Endothelial cell (in vitro differentiated cells): ENCODE measurements around the gene KDSR. TPM values are rescaled to one million over a fixed set of nuclear protein-coding genes. Genes with fewer than 3 reads are reported as not detected.

Experiments
- DNase-seq: peaks from one replicate; pipeline ENCODE4 v3.0.0; 2021; ENCODE audit warnings: low spot score
- H3K27ac Mint-ChIP-seq: one replicate; pipeline ENCODE4 v1.8.0; 2021; ENCODE audit warnings: mixed read lengths, inconsistent platforms; ENCODE audit not compliant: unreplicated experiment
- H3K27me3 Mint-ChIP-seq: one replicate; pipeline ENCODE4 v1.8.0; 2021; ENCODE audit warnings: mild to moderate bottlenecking, moderate library complexity, mixed read lengths, inconsistent platforms; ENCODE audit not compliant: unreplicated experiment
- H3K36me3 Mint-ChIP-seq: one replicate; pipeline ENCODE4 v1.8.0; 2021; ENCODE audit warnings: mild to moderate bottlenecking, low read depth, mixed read lengths, inconsistent platforms; ENCODE audit not compliant: unreplicated experiment
- H3K4me1 Mint-ChIP-seq: one replicate; pipeline ENCODE4 v1.8.0; 2021; ENCODE audit warnings: mild to moderate bottlenecking, mixed read lengths, inconsistent platforms; ENCODE audit not compliant: unreplicated experiment
- H3K4me3 Mint-ChIP-seq: one replicate; pipeline ENCODE4 v1.8.0; 2021; ENCODE audit warnings: mild to moderate bottlenecking, mixed read lengths, inconsistent platforms; ENCODE audit not compliant: unreplicated experiment
- H3K9me3 Mint-ChIP-seq: one replicate; pipeline ENCODE4 v1.8.0; 2021; ENCODE audit warnings: mixed read lengths, inconsistent platforms; ENCODE audit not compliant: unreplicated experiment
- total RNA-seq: library from RNA; stranded (reverse); fragmentation: NEBNext Ultra II Directional; extraction: Animal tissue kit (Norgen Biotek cat#: 25700); gene quantifications from one replicate; pipeline ENCODE4 v1.2.1, GENCODE V29; 2021; ENCODE audit not compliant: unreplicated experiment
- TF ChIP-seq, protein P1 (sequence below): fragments of 200-600 bp; sonication (generic); IDR thresholded peaks from one replicate; pipeline ENCODE4 v1.5.0; 2021; ENCODE audit warnings: antibody characterized with exemption; ENCODE audit not compliant: unreplicated experiment

Gene KDSR
- total RNA-seq, 1 donor from 2014 or later = 23.9 TPM

GRCh38 chr18:63344263-63344662 lies 22.7 kb downstream of the KDSR start:
- H3K27ac Mint-ChIP-seq = no peak overlapping the region
- peaks cover 20% of the 10 kb centered on the region for H3K36me3 Mint-ChIP-seq
- H3K27me3 Mint-ChIP-seq = no peaks in the 10 kb centered on the region
- peaks cover 5% of the 10 kb centered on the region for H3K4me1 Mint-ChIP-seq
- no peak for DNase-seq
- no peaks in the 10 kb centered on the region for H3K9me3 Mint-ChIP-seq
- TF ChIP-seq, protein P1, sequence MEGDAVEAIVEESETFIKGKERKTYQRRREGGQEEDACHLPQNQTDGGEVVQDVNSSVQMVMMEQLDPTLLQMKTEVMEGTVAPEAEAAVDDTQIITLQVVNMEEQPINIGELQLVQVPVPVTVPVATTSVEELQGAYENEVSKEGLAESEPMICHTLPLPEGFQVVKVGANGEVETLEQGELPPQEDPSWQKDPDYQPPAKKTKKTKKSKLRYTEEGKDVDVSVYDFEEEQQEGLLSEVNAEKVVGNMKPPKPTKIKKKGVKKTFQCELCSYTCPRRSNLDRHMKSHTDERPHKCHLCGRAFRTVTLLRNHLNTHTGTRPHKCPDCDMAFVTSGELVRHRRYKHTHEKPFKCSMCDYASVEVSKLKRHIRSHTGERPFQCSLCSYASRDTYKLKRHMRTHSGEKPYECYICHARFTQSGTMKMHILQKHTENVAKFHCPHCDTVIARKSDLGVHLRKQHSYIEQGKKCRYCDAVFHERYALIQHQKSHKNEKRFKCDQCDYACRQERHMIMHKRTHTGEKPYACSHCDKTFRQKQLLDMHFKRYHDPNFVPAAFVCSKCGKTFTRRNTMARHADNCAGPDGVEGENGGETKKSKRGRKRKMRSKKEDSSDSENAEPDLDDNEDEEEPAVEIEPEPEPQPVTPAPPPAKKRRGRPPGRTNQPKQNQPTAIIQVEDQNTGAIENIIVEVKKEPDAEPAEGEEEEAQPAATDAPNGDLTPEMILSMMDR = no peak
- H3K4me3 Mint-ChIP-seq = no peak overlapping the region

DNA sequence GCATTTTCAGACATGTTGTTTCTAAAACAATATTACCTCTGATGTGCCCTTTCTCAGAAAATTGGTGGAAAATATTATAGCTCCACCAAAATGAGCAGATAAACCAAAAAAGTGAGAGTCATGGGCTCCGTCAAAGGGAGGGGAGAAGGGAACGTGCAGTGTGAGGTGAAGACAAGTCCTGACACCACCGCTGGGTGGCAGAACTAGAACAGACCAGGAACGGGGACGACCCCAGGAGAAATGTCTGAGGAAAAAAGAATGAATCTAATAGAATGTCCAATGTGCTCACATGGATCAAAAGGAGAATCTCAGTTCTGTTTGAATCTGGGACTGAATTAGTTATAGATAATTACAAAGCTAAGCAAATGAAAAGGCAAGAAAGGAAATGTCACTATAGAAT lies 24.8 kb downstream of the KDSR start:
- no peaks in the 10 kb centered on the region for H3K27me3 Mint-ChIP-seq
- no peak overlapping the region for H3K4me3 Mint-ChIP-seq
- DNase-seq = peak; percentile 53
- no peaks in the 10 kb centered on the region for H3K9me3 Mint-ChIP-seq
- peak overlapping the region; percentile 67 for H3K27ac Mint-ChIP-seq
- TF ChIP-seq, protein P1 = peak; percentile 41
- H3K4me1 Mint-ChIP-seq = peaks cover 5% of the 10 kb centered on the region
- peaks cover 20% of the 10 kb centered on the region for H3K36me3 Mint-ChIP-seq

DNA sequence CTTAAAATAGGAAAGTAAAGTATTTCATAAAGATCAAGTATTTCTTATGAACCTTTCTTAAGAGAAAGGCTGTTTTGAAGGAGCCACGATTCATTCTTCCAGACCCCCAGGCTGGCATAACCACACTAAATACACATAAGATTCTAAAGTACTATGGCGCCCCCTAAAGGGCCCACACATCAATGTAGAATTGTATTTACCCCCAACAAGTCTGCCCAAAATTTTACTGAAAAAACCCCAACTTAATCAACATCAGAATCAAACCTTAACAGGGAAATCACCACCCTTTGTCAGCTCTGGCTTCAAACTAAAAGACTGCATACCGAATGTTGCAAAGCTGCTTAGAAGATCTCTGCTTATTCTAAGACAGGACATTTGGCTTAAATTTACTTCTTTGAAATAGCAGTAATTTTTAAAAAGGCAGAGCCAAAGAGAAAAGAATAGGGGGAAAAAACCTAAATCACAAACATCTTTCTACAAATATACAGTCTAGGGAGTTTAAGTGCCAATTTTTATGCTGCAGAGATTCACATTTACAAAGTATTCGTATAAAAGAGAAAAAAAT lies 27.0 kb downstream of the KDSR start:
- H3K9me3 Mint-ChIP-seq = no peaks in the 10 kb centered on the region
- H3K27me3 Mint-ChIP-seq = no peaks in the 10 kb centered on the region
- H3K4me3 Mint-ChIP-seq = no peak overlapping the region
- TF ChIP-seq, protein P1 = peak; percentile 68
- peaks cover 2% of the 10 kb centered on the region for H3K4me1 Mint-ChIP-seq
- H3K36me3 Mint-ChIP-seq = peaks cover 10% of the 10 kb centered on the region
- H3K27ac Mint-ChIP-seq = no peak overlapping the region
- DNase-seq = peak; percentile 50

DNA sequence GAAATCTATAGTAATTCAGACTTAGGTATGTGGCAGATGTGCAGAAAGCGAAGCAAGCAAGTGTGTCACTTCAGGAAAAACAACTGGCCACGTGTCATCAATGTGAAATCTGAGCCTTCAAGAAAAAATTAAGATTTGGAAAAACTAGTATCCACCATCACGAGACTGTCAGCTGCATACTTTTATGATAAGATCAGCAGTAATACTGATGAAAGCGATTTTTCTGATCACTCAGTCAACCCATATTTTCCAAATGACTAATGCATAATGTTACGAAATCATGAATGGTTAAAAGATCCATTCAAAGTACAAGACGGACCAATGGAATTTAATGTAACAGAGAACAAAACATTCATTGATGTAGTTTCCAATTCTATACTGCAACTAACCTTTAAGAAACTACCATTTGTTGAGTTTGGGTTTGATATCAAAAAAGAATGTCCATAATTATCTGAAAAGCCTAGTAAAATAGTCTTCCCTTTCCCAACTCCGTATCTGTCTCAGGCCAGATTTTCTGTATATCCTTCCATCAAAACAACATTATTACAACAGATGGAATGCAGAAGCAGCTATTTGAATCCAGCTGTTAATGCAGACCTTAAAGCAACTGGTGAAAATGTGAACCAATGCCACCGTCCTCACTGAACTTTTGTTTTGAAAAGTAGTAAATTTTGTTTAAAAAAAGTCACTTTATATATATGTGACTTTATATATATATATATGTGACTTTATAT lies 30.5 kb downstream of the KDSR start:
- H3K4me1 Mint-ChIP-seq = no peaks in the 10 kb centered on the region
- DNase-seq = no peak
- TF ChIP-seq, protein P1 = no peak
- no peaks in the 10 kb centered on the region for H3K27me3 Mint-ChIP-seq
- no peak overlapping the region for H3K4me3 Mint-ChIP-seq
- no peak overlapping the region for H3K27ac Mint-ChIP-seq
- no peaks in the 10 kb centered on the region for H3K9me3 Mint-ChIP-seq
- peaks cover 13% of the 10 kb centered on the region for H3K36me3 Mint-ChIP-seq

DNA sequence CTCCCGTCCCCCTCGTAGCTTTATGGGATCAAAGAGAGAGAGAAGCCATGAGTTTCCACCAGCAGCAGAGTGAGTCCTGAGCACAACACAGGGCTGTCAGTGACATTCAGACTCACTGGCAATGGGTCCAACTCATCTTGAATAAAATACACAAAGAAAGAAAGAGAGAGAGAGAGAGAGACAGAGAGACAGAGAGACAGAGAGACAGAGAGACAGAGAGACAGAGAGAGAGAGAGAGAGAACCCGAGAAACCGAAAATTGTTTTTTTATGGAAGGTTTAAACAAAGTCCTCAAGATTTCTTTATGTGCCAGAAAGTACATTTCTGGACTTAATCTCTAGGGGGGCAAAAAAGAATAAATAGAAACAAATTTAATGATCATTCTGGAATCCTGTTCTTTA lies 35.9 kb downstream of the KDSR start:
- DNase-seq = no peak
- no peak overlapping the region for H3K27ac Mint-ChIP-seq
- TF ChIP-seq, protein P1 = no peak
- peaks cover 15% of the 10 kb centered on the region for H3K36me3 Mint-ChIP-seq
- no peaks in the 10 kb centered on the region for H3K4me1 Mint-ChIP-seq
- H3K9me3 Mint-ChIP-seq = no peaks in the 10 kb centered on the region
- no peak overlapping the region for H3K4me3 Mint-ChIP-seq
- peaks cover 1% of the 10 kb centered on the region for H3K27me3 Mint-ChIP-seq
